ENCODE results near the gene ZNF235. TPM values are rescaled to one million over a fixed set of nuclear protein-coding genes. Genes with fewer than 3 reads are reported as not detected.
A peak's percentile ranks its signal among the peaks of the same experiment; 100 is the strongest.
"Not testable (repeated sequence)": the region's sequence is repeated elsewhere in the genome, so short reads cannot be mapped to it uniquely, and the experiment has no call there.

Gene ZNF235
- total and polyA plus RNA-seq, 4 donors = 0.96 to 5.3 (median 2.1) TPM

- Histone ChIP-seq H3K27me3 (ENCODE audit: control insufficient read depth in 4 of 4, insufficient read depth in 4 of 4, low read length in 3 of 4) (no peaks in the 10 kb centered on the region), H3K9me3 (ENCODE audit: control insufficient read depth in 4 of 4, low read length in 3 of 4) (peaks cover 23 to 81% (median 44%) of the 10 kb centered on the region in 4 donors), H3K4me1 (ENCODE audit: control insufficient read depth in 4 of 4, insufficient read depth in 4 of 4, low read length in 3 of 4) (peaks cover 0 to 3% (median 0%) of the 10 kb centered on the region in 4 donors), H3K36me3 (ENCODE audit: control insufficient read depth in 4 of 4, insufficient read depth in 3 of 4, low read depth in 1 of 4, low read length in 3 of 4) (peaks cover 0 to 9% (median 0%) of the 10 kb centered on the region in 4 donors), H3K27ac (ENCODE audit: low read depth in 1 of 2, low read length in 2 of 2) (no peak overlapping the region), H3K4me3 (ENCODE audit: low read depth in 1 of 3, low read length in 3 of 3) (peak overlapping the region in 1 of 3 donors; percentile 54), H3K9ac (ENCODE audit: low read depth in 1 of 2, low read length in 2 of 2) (no peak overlapping the region)
- TF ChIP-seq JUND (IDR thresholded peaks at IDR 0.05) (no peak), HNF4G (IDR thresholded peaks at IDR 0.05) (no peak)
- 99% methylated on average over 1 of the region's 1 CpG for WGBS
- no peak for DNase-seq (ENCODE audit: low spot score)
These were observed 46.7 kb downstream of the ZNF235 start for GRCh38 chr19:44258136-44258535.

- peaks cover 0 to 4% (median 0%) of the 10 kb centered on the region in 4 donors for H3K36me3 ChIP-seq (ENCODE audit: control insufficient read depth in 4 of 4, insufficient read depth in 3 of 4, low read depth in 1 of 4, low read length in 3 of 4)
- peaks cover 18 to 74% (median 35%) of the 10 kb centered on the region in 4 donors for H3K9me3 ChIP-seq (ENCODE audit: control insufficient read depth in 4 of 4, low read length in 3 of 4)
- H3K27ac ChIP-seq (ENCODE audit: low read depth in 1 of 2, low read length in 2 of 2) = no peak overlapping the region
- H3K27me3 ChIP-seq (ENCODE audit: control insufficient read depth in 4 of 4, insufficient read depth in 4 of 4, low read length in 3 of 4) = no peaks in the 10 kb centered on the region
- H3K4me3 ChIP-seq (ENCODE audit: low read depth in 1 of 3, low read length in 3 of 3) = peak overlapping the region in 2 of 3 donors; percentile 8 to 51
- H3K4me1 ChIP-seq (ENCODE audit: control insufficient read depth in 4 of 4, insufficient read depth in 4 of 4, low read length in 3 of 4) = peaks cover 0 to 3% (median 0%) of the 10 kb centered on the region in 4 donors
- H3K9ac ChIP-seq (ENCODE audit: low read depth in 1 of 2, low read length in 2 of 2) = no peak overlapping the region
- TF ChIP-seq ATF3 (IDR thresholded peaks at IDR 0.05) = no peak
- no peak for DNase-seq (ENCODE audit: low spot score)
These were observed 49.0 kb downstream of the ZNF235 start for GRCh38 chr19:44255705-44256411.

DNA sequence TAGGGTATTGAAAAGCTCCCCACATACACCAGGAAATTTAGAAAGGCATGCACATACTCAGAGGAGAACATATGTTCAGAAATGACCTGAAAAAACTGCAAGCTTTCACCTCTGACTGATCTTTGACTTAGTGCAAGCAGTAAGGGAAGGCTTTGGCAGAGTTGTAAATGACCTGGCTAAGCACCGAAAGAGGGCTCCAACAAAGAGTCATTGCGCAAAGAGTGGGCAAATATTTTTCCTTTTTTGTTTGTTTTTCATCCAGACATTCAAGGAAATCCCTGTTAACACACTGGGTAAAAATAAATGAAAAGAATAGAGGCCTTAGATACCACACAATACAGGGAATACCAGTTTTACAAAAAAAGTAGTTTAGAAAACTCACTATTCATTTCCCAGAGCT lies 50.3 kb downstream of the ZNF235 start:
- WGBS = 37% methylated on average over 2 of the region's 2 CpGs
- no peak for TF ChIP-seq HNF4G (IDR thresholded peaks at IDR 0.05)
- TF ChIP-seq ZBTB33 (IDR thresholded peaks at IDR 0.05) = no peak
- TF ChIP-seq ATF3 (IDR thresholded peaks at IDR 0.05) = no peak
- no peak for TF ChIP-seq REST (IDR thresholded peaks at IDR 0.05)
- no peak for TF ChIP-seq SP1 (IDR thresholded peaks at IDR 0.05)
- peak in 1 of 2 donors; percentile 61 for TF ChIP-seq RXRA (IDR thresholded peaks at IDR 0.05)
- no peak for DNase-seq (ENCODE audit: low spot score)
- H3K4me1 ChIP-seq (ENCODE audit: control insufficient read depth in 4 of 4, insufficient read depth in 4 of 4, low read length in 3 of 4) = peaks cover 0 to 3% (median 0%) of the 10 kb centered on the region in 4 donors
- peaks cover 0 to 6% (median 0%) of the 10 kb centered on the region in 4 donors for H3K36me3 ChIP-seq (ENCODE audit: control insufficient read depth in 4 of 4, insufficient read depth in 3 of 4, low read depth in 1 of 4, low read length in 3 of 4)
- peak overlapping the region in 2 of 3 donors; percentile 18 to 51 for H3K4me3 ChIP-seq (ENCODE audit: low read depth in 1 of 3, low read length in 3 of 3)
- H3K27me3 ChIP-seq (ENCODE audit: control insufficient read depth in 4 of 4, insufficient read depth in 4 of 4, low read length in 3 of 4) = no peaks in the 10 kb centered on the region
- peaks cover 11 to 71% (median 32%) of the 10 kb centered on the region in 4 donors for H3K9me3 ChIP-seq (ENCODE audit: control insufficient read depth in 4 of 4, low read length in 3 of 4)
- H3K9ac ChIP-seq (ENCODE audit: low read depth in 1 of 2, low read length in 2 of 2) = no peak overlapping the region
- H3K27ac ChIP-seq (ENCODE audit: low read depth in 1 of 2, low read length in 2 of 2) = no peak overlapping the region

DNA sequence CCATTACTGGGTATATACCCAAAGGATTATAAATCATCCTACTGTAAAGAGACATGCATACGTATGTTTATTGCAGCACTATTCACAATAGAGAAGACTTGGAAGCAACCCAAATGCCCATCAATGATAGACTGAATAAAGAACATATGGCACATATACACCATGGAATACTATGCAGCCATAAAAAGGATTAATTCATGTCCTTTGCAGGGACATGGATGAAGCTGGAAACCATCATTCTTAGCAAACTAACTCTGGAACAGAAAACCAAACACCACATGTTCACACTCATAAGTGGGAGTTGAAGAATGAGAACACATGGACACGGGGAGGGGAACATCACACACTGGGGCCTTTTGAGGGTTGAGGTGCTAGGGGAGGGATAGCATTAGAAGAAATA lies 51.4 kb downstream of the ZNF235 start:
- not testable (repeated sequence) for H3K27ac ChIP-seq (ENCODE audit: low read depth in 1 of 2, low read length in 2 of 2); DNase-seq (ENCODE audit: low spot score); H3K9ac ChIP-seq (ENCODE audit: low read depth in 1 of 2, low read length in 2 of 2); H3K36me3 ChIP-seq (ENCODE audit: control insufficient read depth in 4 of 4, insufficient read depth in 3 of 4, low read depth in 1 of 4, low read length in 3 of 4); H3K4me1 ChIP-seq (ENCODE audit: control insufficient read depth in 4 of 4, insufficient read depth in 4 of 4, low read length in 3 of 4); H3K27me3 ChIP-seq (ENCODE audit: control insufficient read depth in 4 of 4, insufficient read depth in 4 of 4, low read length in 3 of 4)
- 98% methylated on average over 2 of the region's 2 CpGs for WGBS
- Histone ChIP-seq H3K9me3 (ENCODE audit: control insufficient read depth in 4 of 4, low read length in 3 of 4) (peaks cover 12 to 73% (median 37%) of the 10 kb centered on the region in 4 donors), H3K4me3 (ENCODE audit: low read depth in 1 of 3, low read length in 3 of 3) (peak overlapping the region in 2 of 3 donors; percentile 8 to 15)

DNA sequence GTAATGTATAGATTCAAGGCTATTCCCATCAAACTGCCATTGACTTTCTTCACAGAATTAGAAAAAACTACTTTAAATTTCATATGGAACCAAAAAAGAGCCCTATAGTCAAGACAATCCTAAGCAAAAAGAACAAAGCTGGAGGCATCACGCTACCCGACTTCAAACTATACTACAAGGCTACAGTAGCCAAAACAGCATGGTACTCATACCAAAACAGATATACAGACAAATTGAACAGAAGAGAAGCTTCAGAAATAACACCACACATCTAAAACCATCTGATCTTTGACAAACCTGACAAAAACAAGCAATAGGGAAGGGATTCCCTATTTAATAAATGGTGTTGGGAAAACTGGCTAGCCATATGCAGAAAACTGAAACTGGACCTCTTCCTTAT lies 52.5 kb downstream of the ZNF235 start:
- not testable (repeated sequence) for H3K36me3 ChIP-seq (ENCODE audit: control insufficient read depth in 4 of 4, insufficient read depth in 3 of 4, low read depth in 1 of 4, low read length in 3 of 4); H3K27ac ChIP-seq (ENCODE audit: low read depth in 1 of 2, low read length in 2 of 2); H3K27me3 ChIP-seq (ENCODE audit: control insufficient read depth in 4 of 4, insufficient read depth in 4 of 4, low read length in 3 of 4); H3K4me1 ChIP-seq (ENCODE audit: control insufficient read depth in 4 of 4, insufficient read depth in 4 of 4, low read length in 3 of 4); H3K4me3 ChIP-seq (ENCODE audit: low read depth in 1 of 3, low read length in 3 of 3); H3K9ac ChIP-seq (ENCODE audit: low read depth in 1 of 2, low read length in 2 of 2); DNase-seq (ENCODE audit: low spot score)
- 98% methylated on average over 2 of the region's 2 CpGs for whole genome bisulfite sequencing
- peaks cover 12 to 70% (median 39%) of the 10 kb centered on the region in 4 donors for H3K9me3 ChIP-seq (ENCODE audit: control insufficient read depth in 4 of 4, low read length in 3 of 4)
